HepG2 (cell line): ENCODE results near the gene UBE2C. TPM values are rescaled to one million over a fixed set of nuclear protein-coding genes. Genes with fewer than 3 reads are reported as not detected.

Source experiments
- ADNP ChIP-seq: sonication (generic); formaldehyde crosslinking; IDR thresholded peaks from 2 replicates; pipeline ENCODE4 v1.4.0; 2020; ENCODE audit warnings: missing genetic modification reagents
- CBFB ChIP-seq: sonication (generic); formaldehyde crosslinking; IDR thresholded peaks from 2 replicates; pipeline ENCODE4 v1.4.0; 2020; ENCODE audit warnings: missing genetic modification reagents
- FOXP1 ChIP-seq, 2 experiments: fragments of 450-650 bp in 1 of 2; IDR thresholded peaks; 2 replicates each; pipeline ENCODE4 v1.6.1; 2017 to 2018; ENCODE audit warnings: antibody characterized with exemption in 1 of 2
- KLF11 ChIP-seq: IDR thresholded peaks from 2 replicates; pipeline ENCODE4 v1.6.1; 2016; ENCODE audit warnings: missing compliant biosample characterization
- MEF2D ChIP-seq: sonication (generic); formaldehyde crosslinking; IDR thresholded peaks from 2 replicates; pipeline ENCODE4 v1.5.1; 2020; ENCODE audit warnings: mild to moderate bottlenecking, missing genetic modification reagents
- NFKBIZ ChIP-seq: IDR thresholded peaks from 2 replicates; pipeline ENCODE4 v1.6.1; 2018; ENCODE audit warnings: missing genetic modification reagents, missing compliant biosample characterization
- YEATS2 ChIP-seq: sonication (generic); formaldehyde crosslinking; IDR thresholded peaks from 2 replicates; pipeline ENCODE4 v1.4.0; 2020; ENCODE audit warnings: missing genetic modification reagents, borderline replicate concordance
- ZFP36L1 ChIP-seq: sonication (generic); formaldehyde crosslinking; IDR thresholded peaks from 2 replicates; pipeline ENCODE4 v1.8.0; 2022; ENCODE audit warnings: mild to moderate bottlenecking, missing genetic modification reagents, moderate library complexity
- ZFP36L2 ChIP-seq: sonication (generic); formaldehyde crosslinking; IDR thresholded peaks from 2 replicates; pipeline ENCODE4 v1.4.0; 2020; ENCODE audit warnings: missing genetic modification reagents
- ZFP90 ChIP-seq: sonication (generic); formaldehyde crosslinking; IDR thresholded peaks from 2 replicates; pipeline ENCODE4 v1.8.0; 2022; ENCODE audit warnings: missing genetic modification reagents, mild to moderate bottlenecking, inconsistent platforms, borderline replicate concordance
- ZNF121 ChIP-seq: sonication (generic); formaldehyde crosslinking; IDR thresholded peaks from 2 replicates; pipeline ENCODE4 v1.5.0; 2020; ENCODE audit warnings: mild to moderate bottlenecking, missing genetic modification reagents
- ZNF430 ChIP-seq: sonication (generic); formaldehyde crosslinking; IDR thresholded peaks from 2 replicates; pipeline ENCODE4 v1.9.0; 2021; ENCODE audit warnings: mild to moderate bottlenecking, missing genetic modification reagents
- ZNF644 ChIP-seq: IDR thresholded peaks from 2 replicates; pipeline ENCODE4 v1.6.1; 2016; ENCODE audit warnings: low read depth
- ZNF772 ChIP-seq: sonication (generic); formaldehyde crosslinking; IDR thresholded peaks from 2 replicates; pipeline ENCODE4 v1.5.0; 2020; ENCODE audit warnings: mild to moderate bottlenecking, missing genetic modification reagents
- polyA plus RNA-seq, 8 experiments: library from polyadenylated mRNA; depleted of rRNA in 3 of 8; stranded (reverse) in 7 of 8; unstranded in 1 of 8; fragments of >200 nt; fragmentation: Illumina TruSeq in 4 of 8; extraction: Trizol in 4 of 8; gene quantifications; 2 replicates each; pipeline versions ENCODE4 v1.2.1 to v1.2.3, GENCODE V29; 2011 to 2016; ENCODE audit warnings: low read depth in 4 of 8, missing spikeins in 1 of 8, mixed read lengths in 1 of 8; ENCODE audit not compliant: insufficient read depth in 1 of 8
- total RNA-seq, 5 experiments: library from RNA; depleted of rRNA; stranded (reverse); fragments of >200 nt; fragmentation: Illumina TruSeq; extraction: Trizol; gene quantifications; 2 replicates each; pipeline ENCODE4 v1.2.3, GENCODE V29; 2016; ENCODE audit warnings: low read depth in 1 of 5
- TF ChIP-seq, protein P1 (sequence below): sonication (generic); formaldehyde crosslinking; IDR thresholded peaks from 2 replicates; pipeline ENCODE4 v1.4.0; 2020; ENCODE audit warnings: mild to moderate bottlenecking, missing genetic modification reagents
- TF ChIP-seq, protein P2 (sequence below): sonication (generic); formaldehyde crosslinking; IDR thresholded peaks from 2 replicates; pipeline ENCODE4 v1.4.0; 2020; ENCODE audit warnings: missing genetic modification reagents
- TF ChIP-seq, protein P3 (sequence below): sonication (generic); formaldehyde crosslinking; IDR thresholded peaks from 2 replicates; pipeline ENCODE4 v1.8.0; 2022; ENCODE audit warnings: missing genetic modification reagents, low read depth, mild to moderate bottlenecking, borderline replicate concordance
- TF ChIP-seq, protein P4 (sequence below): sonication (generic); formaldehyde crosslinking; IDR thresholded peaks from 2 replicates; pipeline ENCODE4 v1.4.0; 2020; ENCODE audit warnings: missing genetic modification reagents
- TF ChIP-seq, protein P5 (sequence below): sonication (generic); formaldehyde crosslinking; IDR thresholded peaks from 2 replicates; pipeline ENCODE4 v1.5.0; 2020; ENCODE audit warnings: missing genetic modification reagents
- TF ChIP-seq, protein P6 (sequence below): sonication (generic); formaldehyde crosslinking; IDR thresholded peaks from 2 replicates; pipeline ENCODE4 v1.5.0; 2020; ENCODE audit warnings: mild to moderate bottlenecking, missing genetic modification reagents, moderate library complexity

The UBE2C gene
- total and polyA plus RNA-seq, 2 of the 13 experiments (the other 11 are each of a cell fraction or from before 2014, with no cell fraction given), result 100 to 123 TPM

DNA sequence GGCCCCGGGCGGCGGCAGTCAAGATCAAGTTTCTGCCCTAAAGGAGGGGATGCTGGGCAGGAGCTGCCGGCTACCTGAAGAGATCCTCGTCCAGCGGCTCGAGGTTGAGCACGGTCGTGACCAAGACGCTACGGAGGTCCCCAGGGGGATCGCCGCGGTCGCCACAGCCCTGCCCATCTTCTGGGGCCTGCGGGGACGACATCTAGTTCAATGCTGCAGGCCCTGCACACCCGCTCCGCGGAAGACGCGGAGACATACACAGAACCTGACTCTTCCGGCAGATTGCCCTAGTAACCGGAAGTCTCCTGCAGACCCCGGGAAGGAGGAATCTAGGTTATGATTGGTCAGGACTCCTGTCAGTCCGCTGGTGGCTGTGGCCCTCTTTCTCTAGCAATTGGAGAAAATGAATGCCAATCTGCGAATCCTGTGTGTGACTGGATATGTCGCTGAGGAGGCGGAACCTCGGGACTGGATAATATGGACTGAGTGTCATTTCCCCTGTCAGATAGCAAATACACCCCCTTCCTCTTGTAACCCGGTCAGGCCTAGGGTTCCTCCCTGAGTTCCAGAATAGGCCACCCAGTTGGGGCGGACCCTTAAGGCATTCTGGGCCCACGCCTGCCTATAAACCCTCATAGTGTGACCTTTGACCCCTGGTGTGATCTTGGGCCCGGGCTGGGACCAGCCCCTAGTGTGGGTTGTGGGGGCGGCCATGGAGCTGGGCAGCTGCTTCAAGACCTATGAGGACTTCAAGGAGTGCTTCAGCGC is 44.9 kb downstream of the UBE2C start, which contains the start of the genes ACOT8 and ZSWIM3 (continued):
- TF ChIP-seq ZFP36L1 (0 out of 2 replicates have a peak, but pooled peaks have one; percentile 41), KLF11 (peak; percentile 96; the same call in 1 of the 2 replicates), ZNF772 (peak; percentile 57; the same call in 1 of the 2 replicates), ZNF644 (CRISPR knock-in tag) (no peak), MEF2D (CRISPR knock-in tag) (no peak; the same call in 1 of the 2 replicates), ZFP90 (no peak; the same call in 1 of the 2 replicates), NFKBIZ (CRISPR knock-in tag) (peak; percentile 17; the same call in 1 of the 2 replicates), ADNP (CRISPR knock-in tag) (no peak), CBFB (CRISPR knock-in tag) (peak; percentile 73), ZFP36L2 (CRISPR knock-in tag) (peak; percentile 96; the same call in 1 of the 2 replicates), ZNF430 (peak; percentile 95), FOXP1 (IDR thresholded peaks at IDR 0.05) (no peak), FOXP1 (CRISPR knock-in tag; IDR thresholded peaks at IDR 0.05) (peak; percentile 39), YEATS2 (CRISPR knock-in tag) (peak; percentile 98), ZNF121 (0 out of 2 replicates have a peak, but pooled peaks have one; percentile 0)
- TF ChIP-seq, protein P1, sequence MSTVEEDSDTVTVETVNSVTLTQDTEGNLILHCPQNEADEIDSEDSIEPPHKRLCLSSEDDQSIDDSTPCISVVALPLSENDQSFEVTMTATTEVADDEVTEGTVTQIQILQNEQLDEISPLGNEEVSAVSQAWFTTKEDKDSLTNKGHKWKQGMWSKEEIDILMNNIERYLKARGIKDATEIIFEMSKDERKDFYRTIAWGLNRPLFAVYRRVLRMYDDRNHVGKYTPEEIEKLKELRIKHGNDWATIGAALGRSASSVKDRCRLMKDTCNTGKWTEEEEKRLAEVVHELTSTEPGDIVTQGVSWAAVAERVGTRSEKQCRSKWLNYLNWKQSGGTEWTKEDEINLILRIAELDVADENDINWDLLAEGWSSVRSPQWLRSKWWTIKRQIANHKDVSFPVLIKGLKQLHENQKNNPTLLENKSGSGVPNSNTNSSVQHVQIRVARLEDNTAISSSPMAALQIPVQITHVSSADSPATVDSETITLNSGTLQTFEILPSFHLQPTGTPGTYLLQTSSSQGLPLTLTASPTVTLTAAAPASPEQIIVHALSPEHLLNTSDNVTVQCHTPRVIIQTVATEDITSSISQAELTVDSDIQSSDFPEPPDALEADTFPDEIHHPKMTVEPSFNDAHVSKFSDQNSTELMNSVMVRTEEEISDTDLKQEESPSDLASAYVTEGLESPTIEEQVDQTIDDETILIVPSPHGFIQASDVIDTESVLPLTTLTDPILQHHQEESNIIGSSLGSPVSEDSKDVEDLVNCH (CRISPR knock-in tag), result no peak
- TF ChIP-seq, protein P2, sequence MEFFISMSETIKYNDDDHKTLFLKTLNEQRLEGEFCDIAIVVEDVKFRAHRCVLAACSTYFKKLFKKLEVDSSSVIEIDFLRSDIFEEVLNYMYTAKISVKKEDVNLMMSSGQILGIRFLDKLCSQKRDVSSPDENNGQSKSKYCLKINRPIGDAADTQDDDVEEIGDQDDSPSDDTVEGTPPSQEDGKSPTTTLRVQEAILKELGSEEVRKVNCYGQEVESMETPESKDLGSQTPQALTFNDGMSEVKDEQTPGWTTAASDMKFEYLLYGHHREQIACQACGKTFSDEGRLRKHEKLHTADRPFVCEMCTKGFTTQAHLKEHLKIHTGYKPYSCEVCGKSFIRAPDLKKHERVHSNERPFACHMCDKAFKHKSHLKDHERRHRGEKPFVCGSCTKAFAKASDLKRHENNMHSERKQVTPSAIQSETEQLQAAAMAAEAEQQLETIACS (CRISPR knock-in tag), result no peak
- TF ChIP-seq, protein P3, sequence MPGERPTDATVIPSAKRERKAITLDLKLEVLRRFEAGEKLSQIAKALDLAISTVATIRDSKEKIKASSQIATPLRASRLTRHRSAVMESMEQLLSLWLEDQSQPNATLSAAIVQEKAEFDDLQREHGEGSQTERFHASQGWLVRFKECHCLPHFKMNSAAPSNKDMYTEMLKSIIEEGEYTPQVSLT (CRISPR knock-in tag), result no peak
- TF ChIP-seq, protein P4, sequence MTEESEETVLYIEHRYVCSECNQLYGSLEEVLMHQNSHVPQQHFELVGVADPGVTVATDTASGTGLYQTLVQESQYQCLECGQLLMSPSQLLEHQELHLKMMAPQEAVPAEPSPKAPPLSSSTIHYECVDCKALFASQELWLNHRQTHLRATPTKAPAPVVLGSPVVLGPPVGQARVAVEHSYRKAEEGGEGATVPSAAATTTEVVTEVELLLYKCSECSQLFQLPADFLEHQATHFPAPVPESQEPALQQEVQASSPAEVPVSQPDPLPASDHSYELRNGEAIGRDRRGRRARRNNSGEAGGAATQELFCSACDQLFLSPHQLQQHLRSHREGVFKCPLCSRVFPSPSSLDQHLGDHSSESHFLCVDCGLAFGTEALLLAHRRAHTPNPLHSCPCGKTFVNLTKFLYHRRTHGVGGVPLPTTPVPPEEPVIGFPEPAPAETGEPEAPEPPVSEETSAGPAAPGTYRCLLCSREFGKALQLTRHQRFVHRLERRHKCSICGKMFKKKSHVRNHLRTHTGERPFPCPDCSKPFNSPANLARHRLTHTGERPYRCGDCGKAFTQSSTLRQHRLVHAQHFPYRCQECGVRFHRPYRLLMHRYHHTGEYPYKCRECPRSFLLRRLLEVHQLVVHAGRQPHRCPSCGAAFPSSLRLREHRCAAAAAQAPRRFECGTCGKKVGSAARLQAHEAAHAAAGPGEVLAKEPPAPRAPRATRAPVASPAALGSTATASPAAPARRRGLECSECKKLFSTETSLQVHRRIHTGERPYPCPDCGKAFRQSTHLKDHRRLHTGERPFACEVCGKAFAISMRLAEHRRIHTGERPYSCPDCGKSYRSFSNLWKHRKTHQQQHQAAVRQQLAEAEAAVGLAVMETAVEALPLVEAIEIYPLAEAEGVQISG, result peak; percentile 92
- TF ChIP-seq, protein P5, sequence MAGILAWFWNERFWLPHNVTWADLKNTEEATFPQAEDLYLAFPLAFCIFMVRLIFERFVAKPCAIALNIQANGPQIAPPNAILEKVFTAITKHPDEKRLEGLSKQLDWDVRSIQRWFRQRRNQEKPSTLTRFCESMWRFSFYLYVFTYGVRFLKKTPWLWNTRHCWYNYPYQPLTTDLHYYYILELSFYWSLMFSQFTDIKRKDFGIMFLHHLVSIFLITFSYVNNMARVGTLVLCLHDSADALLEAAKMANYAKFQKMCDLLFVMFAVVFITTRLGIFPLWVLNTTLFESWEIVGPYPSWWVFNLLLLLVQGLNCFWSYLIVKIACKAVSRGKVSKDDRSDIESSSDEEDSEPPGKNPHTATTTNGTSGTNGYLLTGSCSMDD (CRISPR knock-in tag), result no peak
- TF ChIP-seq, protein P6, sequence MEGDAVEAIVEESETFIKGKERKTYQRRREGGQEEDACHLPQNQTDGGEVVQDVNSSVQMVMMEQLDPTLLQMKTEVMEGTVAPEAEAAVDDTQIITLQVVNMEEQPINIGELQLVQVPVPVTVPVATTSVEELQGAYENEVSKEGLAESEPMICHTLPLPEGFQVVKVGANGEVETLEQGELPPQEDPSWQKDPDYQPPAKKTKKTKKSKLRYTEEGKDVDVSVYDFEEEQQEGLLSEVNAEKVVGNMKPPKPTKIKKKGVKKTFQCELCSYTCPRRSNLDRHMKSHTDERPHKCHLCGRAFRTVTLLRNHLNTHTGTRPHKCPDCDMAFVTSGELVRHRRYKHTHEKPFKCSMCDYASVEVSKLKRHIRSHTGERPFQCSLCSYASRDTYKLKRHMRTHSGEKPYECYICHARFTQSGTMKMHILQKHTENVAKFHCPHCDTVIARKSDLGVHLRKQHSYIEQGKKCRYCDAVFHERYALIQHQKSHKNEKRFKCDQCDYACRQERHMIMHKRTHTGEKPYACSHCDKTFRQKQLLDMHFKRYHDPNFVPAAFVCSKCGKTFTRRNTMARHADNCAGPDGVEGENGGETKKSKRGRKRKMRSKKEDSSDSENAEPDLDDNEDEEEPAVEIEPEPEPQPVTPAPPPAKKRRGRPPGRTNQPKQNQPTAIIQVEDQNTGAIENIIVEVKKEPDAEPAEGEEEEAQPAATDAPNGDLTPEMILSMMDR (CRISPR knock-in tag), result 0 out of 2 replicates have a peak, but pooled peaks have one; percentile 19
